Measurements from ENCODE around the gene PRPSAP1. TPM values are rescaled to one million over a fixed set of nuclear protein-coding genes. Genes with fewer than 3 reads are reported as not detected.

Gene PRPSAP1
- total and polyA plus RNA-seq, 12 donors = 26.0 to 79.3 (median 43.1) TPM

DNA sequence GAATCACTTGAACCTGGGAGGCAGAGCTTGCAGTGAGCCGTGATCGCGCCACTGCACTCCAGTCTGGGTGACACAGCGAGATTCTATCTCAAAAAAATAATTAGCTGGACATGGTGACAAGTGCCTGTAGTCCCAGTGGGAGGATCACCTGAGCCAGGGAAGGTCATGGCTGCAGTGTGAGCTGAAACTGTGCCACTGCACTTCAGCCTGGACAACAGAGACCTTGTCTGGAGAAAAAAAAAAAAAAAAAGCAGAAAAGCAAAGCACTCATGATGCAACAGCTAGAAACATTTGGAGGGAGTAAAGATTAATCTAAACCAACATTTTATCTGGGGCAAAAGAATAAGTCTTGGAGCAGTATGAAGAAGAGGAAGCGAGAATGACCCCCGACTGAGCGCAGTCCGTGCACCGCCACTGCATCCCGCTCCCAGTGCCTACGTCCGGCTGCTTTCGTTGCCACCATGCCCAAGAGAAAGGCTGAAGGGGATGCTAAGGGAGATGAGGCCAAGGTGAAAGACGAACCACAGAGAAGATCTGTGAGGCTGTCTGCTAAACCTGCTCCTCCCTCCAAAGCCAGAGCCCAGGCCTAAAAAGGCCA, 8.2 kb downstream of the PRPSAP1 start:
- no peak overlapping the region for H3K4me3 ChIP-seq
- peaks cover 0 to 3% of the 10 kb centered on the region in 2 donors for H3K4me1 ChIP-seq (replicated peaks in 1 of 2)
- H3K27ac ChIP-seq = no peak overlapping the region
- TF ChIP-seq, protein P1, sequence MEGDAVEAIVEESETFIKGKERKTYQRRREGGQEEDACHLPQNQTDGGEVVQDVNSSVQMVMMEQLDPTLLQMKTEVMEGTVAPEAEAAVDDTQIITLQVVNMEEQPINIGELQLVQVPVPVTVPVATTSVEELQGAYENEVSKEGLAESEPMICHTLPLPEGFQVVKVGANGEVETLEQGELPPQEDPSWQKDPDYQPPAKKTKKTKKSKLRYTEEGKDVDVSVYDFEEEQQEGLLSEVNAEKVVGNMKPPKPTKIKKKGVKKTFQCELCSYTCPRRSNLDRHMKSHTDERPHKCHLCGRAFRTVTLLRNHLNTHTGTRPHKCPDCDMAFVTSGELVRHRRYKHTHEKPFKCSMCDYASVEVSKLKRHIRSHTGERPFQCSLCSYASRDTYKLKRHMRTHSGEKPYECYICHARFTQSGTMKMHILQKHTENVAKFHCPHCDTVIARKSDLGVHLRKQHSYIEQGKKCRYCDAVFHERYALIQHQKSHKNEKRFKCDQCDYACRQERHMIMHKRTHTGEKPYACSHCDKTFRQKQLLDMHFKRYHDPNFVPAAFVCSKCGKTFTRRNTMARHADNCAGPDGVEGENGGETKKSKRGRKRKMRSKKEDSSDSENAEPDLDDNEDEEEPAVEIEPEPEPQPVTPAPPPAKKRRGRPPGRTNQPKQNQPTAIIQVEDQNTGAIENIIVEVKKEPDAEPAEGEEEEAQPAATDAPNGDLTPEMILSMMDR (IDR thresholded peaks at IDR 0.05) = no peak
- no peak for TF ChIP-seq POLR2A (IDR thresholded peaks at IDR 0.05)
- intact Hi-C loops (cut with DNase I) = no loop called here
- no peaks in the 10 kb centered on the region for H3K27me3 ChIP-seq
- no peaks in the 10 kb centered on the region for H3K9me3 ChIP-seq (replicated peaks in 1 of 3)
- peak in 3 of 7 donors; percentile 39 to 70 (median 61) for DNase-seq
- peaks cover 0 to 38% of the 10 kb centered on the region in 2 donors for H3K36me3 ChIP-seq (replicated peaks in 1 of 2)
- WGBS, 4 donors = 80 to 88% (median 85%) methylated on average over 14 of the region's 14 CpGs

- no peak overlapping the region for H3K4me3 ChIP-seq
- H3K27me3 ChIP-seq = no peaks in the 10 kb centered on the region
- no peaks in the 10 kb centered on the region for H3K9me3 ChIP-seq (replicated peaks in 1 of 3)
- DNase-seq = no peak
- TF ChIP-seq POLR2A (IDR thresholded peaks at IDR 0.05) = no peak
- TF ChIP-seq, protein P1 (IDR thresholded peaks at IDR 0.05) = no peak
- H3K36me3 ChIP-seq (replicated peaks in 1 of 2) = peaks cover 0 to 37% of the 10 kb centered on the region in 2 donors
- 87 to 99% (median 93%) methylated on average over 7 of the region's 7 CpGs for WGBS, 4 donors
- peaks cover 0 to 3% of the 10 kb centered on the region in 2 donors for H3K4me1 ChIP-seq (replicated peaks in 1 of 2)
- H3K27ac ChIP-seq = no peak overlapping the region
- intact Hi-C loops (cut with DNase I) = no loop called here
Observed at GRCh38 chr17:76343106-76343505, 10.6 kb downstream of the PRPSAP1 start.

- intact Hi-C loops (cut with DNase I) = no loop called here
- Histone ChIP-seq H3K27ac (no peak overlapping the region), H3K4me1 (replicated peaks in 1 of 2) (peaks cover 0 to 3% of the 10 kb centered on the region in 2 donors), H3K9me3 (replicated peaks in 1 of 3) (no peaks in the 10 kb centered on the region), H3K4me3 (no peak overlapping the region), H3K27me3 (no peaks in the 10 kb centered on the region), H3K36me3 (replicated peaks in 1 of 2) (peaks cover 0 to 21% of the 10 kb centered on the region in 2 donors)
- no peak for DNase-seq
- WGBS, 4 donors = 94 to 99% (median 97%) methylated on average over 6 of the region's 6 CpGs
- TF ChIP-seq, protein P1 (IDR thresholded peaks at IDR 0.05) = no peak
- no peak for TF ChIP-seq POLR2A (IDR thresholded peaks at IDR 0.05)
Observed at GRCh38 chr17:76341301-76341700, 12.4 kb downstream of the PRPSAP1 start.

- no peak for DNase-seq
- Histone ChIP-seq H3K27ac (no peak overlapping the region), H3K4me1 (replicated peaks in 1 of 2) (no peaks in the 10 kb centered on the region), H3K36me3 (replicated peaks in 1 of 2) (no peaks in the 10 kb centered on the region), H3K27me3 (no peaks in the 10 kb centered on the region), H3K4me3 (no peak overlapping the region), H3K9me3 (replicated peaks in 1 of 3) (no peaks in the 10 kb centered on the region)
- WGBS, 4 donors = 66 to 87% (median 81%) methylated on average over 6 of the region's 6 CpGs
- TF ChIP-seq POLR2A (IDR thresholded peaks at IDR 0.05) = no peak
- TF ChIP-seq, protein P1 (IDR thresholded peaks at IDR 0.05) = no peak
- intact Hi-C loops (cut with DNase I) = no loop called here
Observed at GRCh38 chr17:76337413-76337777, 16.3 kb downstream of the PRPSAP1 start.

Measured in adrenal gland (tissue), 12 donors.